Measurements from ENCODE around the gene CCDC88C. TPM values are rescaled to one million over a fixed set of nuclear protein-coding genes. Genes with fewer than 3 reads are reported as not detected.

The CCDC88C gene
- total RNA-seq, 2 donors from 2014 or later = 32.5 to 54.4 TPM

DNA sequence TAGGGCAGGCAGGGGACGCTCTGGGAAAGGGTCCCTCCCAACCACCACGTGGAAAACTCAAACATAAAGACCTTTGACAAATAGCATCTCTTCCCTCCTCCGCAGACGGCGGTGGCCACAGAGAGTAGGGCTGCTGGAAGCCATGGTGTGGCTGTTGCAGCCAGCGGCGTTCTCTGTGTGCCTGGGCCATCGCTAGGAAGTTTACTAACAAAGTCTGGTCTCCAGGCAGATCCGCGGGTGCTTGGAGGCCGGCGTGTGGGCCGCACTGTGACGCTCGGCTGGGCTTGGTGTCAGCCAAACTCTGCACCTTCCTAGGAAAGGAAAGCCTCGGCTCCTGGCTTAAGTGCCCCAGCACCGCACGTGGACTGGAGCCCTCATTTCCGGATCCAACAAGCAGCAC, 65.6 kb downstream of the CCDC88C start:
- peaks cover 2% of the 10 kb centered on the region for H3K4me1 ChIP-seq (replicated peaks)
- 57% methylated on average over 19 of the region's 19 CpGs for WGBS
- TF ChIP-seq, protein P1, sequence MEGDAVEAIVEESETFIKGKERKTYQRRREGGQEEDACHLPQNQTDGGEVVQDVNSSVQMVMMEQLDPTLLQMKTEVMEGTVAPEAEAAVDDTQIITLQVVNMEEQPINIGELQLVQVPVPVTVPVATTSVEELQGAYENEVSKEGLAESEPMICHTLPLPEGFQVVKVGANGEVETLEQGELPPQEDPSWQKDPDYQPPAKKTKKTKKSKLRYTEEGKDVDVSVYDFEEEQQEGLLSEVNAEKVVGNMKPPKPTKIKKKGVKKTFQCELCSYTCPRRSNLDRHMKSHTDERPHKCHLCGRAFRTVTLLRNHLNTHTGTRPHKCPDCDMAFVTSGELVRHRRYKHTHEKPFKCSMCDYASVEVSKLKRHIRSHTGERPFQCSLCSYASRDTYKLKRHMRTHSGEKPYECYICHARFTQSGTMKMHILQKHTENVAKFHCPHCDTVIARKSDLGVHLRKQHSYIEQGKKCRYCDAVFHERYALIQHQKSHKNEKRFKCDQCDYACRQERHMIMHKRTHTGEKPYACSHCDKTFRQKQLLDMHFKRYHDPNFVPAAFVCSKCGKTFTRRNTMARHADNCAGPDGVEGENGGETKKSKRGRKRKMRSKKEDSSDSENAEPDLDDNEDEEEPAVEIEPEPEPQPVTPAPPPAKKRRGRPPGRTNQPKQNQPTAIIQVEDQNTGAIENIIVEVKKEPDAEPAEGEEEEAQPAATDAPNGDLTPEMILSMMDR (IDR thresholded peaks at IDR 0.05) = no peak
- no peak for TF ChIP-seq POLR2AphosphoS5 (IDR thresholded peaks at IDR 0.05)
- TF ChIP-seq POLR2A (IDR thresholded peaks at IDR 0.05) = no peak
- no peak overlapping the region for H3K4me3 ChIP-seq
- DNase-seq (ENCODE audit: low spot score) = no peak
- H3K36me3 ChIP-seq = no peaks in the 10 kb centered on the region
- no peak overlapping the region for H3K27ac ChIP-seq
- no peaks in the 10 kb centered on the region for H3K9me3 ChIP-seq
- intact Hi-C loops (cut with DNase I) = no loop called here
- H3K27me3 ChIP-seq (replicated peaks; ENCODE audit: insufficient read depth) = no peaks in the 10 kb centered on the region

GRCh38 chr14:91351512-91351862, 66.1 kb downstream of the CCDC88C start:
- peaks cover 2% of the 10 kb centered on the region for H3K4me1 ChIP-seq (replicated peaks)
- whole genome bisulfite sequencing = 80% methylated on average over 10 of the region's 10 CpGs
- no peak for TF ChIP-seq POLR2AphosphoS5 (IDR thresholded peaks at IDR 0.05)
- TF ChIP-seq, protein P1 (IDR thresholded peaks at IDR 0.05) = no peak
- no peak for TF ChIP-seq POLR2A (IDR thresholded peaks at IDR 0.05)

GRCh38 chr14:91350813-91351511, 66.7 kb downstream of the CCDC88C start:
- no peaks in the 10 kb centered on the region for H3K27me3 ChIP-seq (replicated peaks; ENCODE audit: insufficient read depth)

More at GRCh38 chr14:91351512-91351862, 66.1 kb downstream of the CCDC88C start:
- no peaks in the 10 kb centered on the region for H3K36me3 ChIP-seq
- H3K27me3 ChIP-seq (replicated peaks; ENCODE audit: insufficient read depth) = no peaks in the 10 kb centered on the region
- DNase-seq (ENCODE audit: low spot score) = no peak
- H3K4me3 ChIP-seq = no peak overlapping the region
- intact Hi-C loops (cut with DNase I) = no loop called here
- no peak overlapping the region for H3K27ac ChIP-seq
- H3K9me3 ChIP-seq = no peaks in the 10 kb centered on the region

GRCh38 chr14:91350483-91350812, 67.2 kb downstream of the CCDC88C start:
- TF ChIP-seq, protein P1 (IDR thresholded peaks at IDR 0.05) = no peak
- no peak for TF ChIP-seq POLR2A (IDR thresholded peaks at IDR 0.05)
- no peak for TF ChIP-seq POLR2AphosphoS5 (IDR thresholded peaks at IDR 0.05)
- WGBS = 100% methylated on average over 1 of the region's 1 CpG
- no peaks in the 10 kb centered on the region for H3K36me3 ChIP-seq
- intact Hi-C loops (cut with DNase I) = no loop called here
- DNase-seq (ENCODE audit: low spot score) = no peak
- no peak overlapping the region for H3K27ac ChIP-seq
- H3K4me3 ChIP-seq = no peak overlapping the region
- H3K4me1 ChIP-seq (replicated peaks) = peaks cover 2% of the 10 kb centered on the region
- H3K27me3 ChIP-seq (replicated peaks; ENCODE audit: insufficient read depth) = no peaks in the 10 kb centered on the region
- H3K9me3 ChIP-seq = no peaks in the 10 kb centered on the region

More at GRCh38 chr14:91350813-91351511, 66.7 kb downstream of the CCDC88C start:
- Histone ChIP-seq H3K4me1 (replicated peaks) (peaks cover 2% of the 10 kb centered on the region), H3K9me3 (no peaks in the 10 kb centered on the region), H3K4me3 (no peak overlapping the region), H3K36me3 (no peaks in the 10 kb centered on the region), H3K27ac (no peak overlapping the region)
- WGBS = 75% methylated on average over 18 of the region's 18 CpGs
- no peak for DNase-seq (ENCODE audit: low spot score)
- TF ChIP-seq, protein P1 (IDR thresholded peaks at IDR 0.05) = no peak
- TF ChIP-seq POLR2A (IDR thresholded peaks at IDR 0.05) (no peak), POLR2AphosphoS5 (IDR thresholded peaks at IDR 0.05) (no peak)
- intact Hi-C loops (cut with DNase I) = no loop called here

DNA sequence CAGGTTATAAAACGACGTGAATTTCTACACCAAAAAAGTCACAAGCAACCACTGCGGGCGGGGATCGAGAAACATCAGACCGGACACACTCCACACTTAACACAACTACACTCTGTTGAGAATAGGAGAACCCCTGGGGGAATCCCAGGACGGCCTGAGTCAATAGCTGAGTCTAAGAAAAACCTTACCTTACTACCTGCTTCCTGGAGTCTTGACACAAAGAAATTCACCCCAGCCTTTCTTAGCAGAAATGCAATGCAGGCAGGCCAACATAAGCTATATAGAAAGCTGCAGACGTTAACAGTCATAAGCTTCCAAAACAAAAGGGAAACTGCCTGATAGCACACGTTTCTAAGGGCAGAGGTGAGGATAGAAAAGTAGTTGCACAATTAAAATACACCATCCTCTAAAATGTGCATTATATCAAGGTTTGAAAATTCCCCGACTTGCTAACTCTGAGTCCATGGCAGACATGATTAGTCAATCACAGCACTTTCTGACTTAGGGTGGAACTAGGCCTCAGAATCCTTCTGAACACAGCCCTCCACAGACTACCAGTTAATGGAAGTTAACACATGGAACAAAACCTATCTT, 68.0 kb downstream of the CCDC88C start:
- Histone ChIP-seq H3K4me1 (replicated peaks) (peaks cover 2% of the 10 kb centered on the region), H3K27ac (no peak overlapping the region), H3K36me3 (no peaks in the 10 kb centered on the region), H3K4me3 (no peak overlapping the region), H3K9me3 (no peaks in the 10 kb centered on the region), H3K27me3 (replicated peaks; ENCODE audit: insufficient read depth) (no peaks in the 10 kb centered on the region)
- intact Hi-C loops (cut with DNase I) = no loop called here
- WGBS = 81% methylated on average over 10 of the region's 10 CpGs
- TF ChIP-seq POLR2AphosphoS5 (IDR thresholded peaks at IDR 0.05) = no peak
- DNase-seq (ENCODE audit: low spot score) = no peak

All from prostate gland (tissue), 2 donors.